Naive thymus-derived CD4-positive, alpha-beta T cell (primary cell): ENCODE data around the gene BDH1. TPM values are rescaled to one million over a fixed set of nuclear protein-coding genes. Genes with fewer than 3 reads are reported as not detected.

Source experiments
- ATAC-seq: fragments of 150-1000 bp; cut with Tn5 transposase; 2 replicates; pipeline ENCODE4 v1.10.0; 2021; ENCODE audit warnings: mild to moderate bottlenecking, moderate library complexity
- CTCF ChIA-PET: fragments of 350-600 bp; sonication (Branson Sonifier 250); formaldehyde crosslinking; loops from one replicate; lab custom pipeline; 2021; ENCODE audit warnings: antibody characterized with exemption; lab: Charles Lee
- POLR2A ChIA-PET: fragments of 350-600 bp; sonication (Branson Sonifier 250); formaldehyde crosslinking; loops from one replicate; lab custom pipeline; 2021; ENCODE audit warnings: antibody characterized with exemption, inconsistent platforms; lab: Charles Lee
- DNase-seq, 9 donors: peaks; one replicate each; pipeline versions ENCODE4 v3.0.0 to v3.0.0-alpha.2; 2020 to 2022; ENCODE audit warnings: mixed read lengths in 1 of 9
- H3K27ac ChIP-seq: one replicate; pipeline ENCODE4 v1.7.0; 2013; ENCODE audit warnings: mild to moderate bottlenecking, low read depth, low read length, moderate library complexity
- H3K27me3 ChIP-seq, 2 donors: one replicate each; pipeline ENCODE4 v1.7.0; 2013; ENCODE audit warnings: low read length in 2 of 2, mild to moderate bottlenecking in 2 of 2, moderate library complexity in 2 of 2; ENCODE audit not compliant: control insufficient read depth in 2 of 2, insufficient read depth in 2 of 2
- H3K36me3 ChIP-seq, 3 experiments: 1 replicate in 2 of 3; 2 replicates in 1 of 3; pipeline ENCODE4 v1.7.0; 2013; ENCODE audit warnings: low read length in 3 of 3, mild to moderate bottlenecking in 3 of 3, moderate library complexity in 1 of 3; ENCODE audit not compliant: insufficient read depth in 3 of 3, control insufficient read depth in 2 of 3
- H3K4me1 ChIP-seq, 2 donors: one replicate each; pipeline ENCODE4 v1.7.0; 2013; ENCODE audit warnings: low read length in 2 of 2, mild to moderate bottlenecking in 2 of 2, moderate library complexity in 1 of 2; ENCODE audit not compliant: control insufficient read depth in 2 of 2, insufficient read depth in 2 of 2
- H3K4me3 ChIP-seq: 2 replicates; pipeline ENCODE4 v1.7.0; 2013; ENCODE audit warnings: mild to moderate bottlenecking, low read length
- H3K9me3 ChIP-seq, 3 experiments: 1 replicate in 2 of 3; 2 replicates in 1 of 3; pipeline ENCODE4 v1.7.0; 2013; ENCODE audit warnings: low read length in 3 of 3; ENCODE audit not compliant: control insufficient read depth in 2 of 3
- H3K27ac Mint-ChIP-seq, 9 donors: one replicate each; pipeline ENCODE4 v1.8.0; 2020 to 2022; ENCODE audit warnings: mixed read lengths in 9 of 9, mild to moderate bottlenecking in 8 of 9, moderate library complexity in 5 of 9, inconsistent platforms in 2 of 9
- H3K27me3 Mint-ChIP-seq, 5 donors: one replicate each; pipeline ENCODE4 v1.8.0; 2021 to 2022; ENCODE audit warnings: mixed read lengths in 5 of 5, mild to moderate bottlenecking in 1 of 5
- H3K36me3 Mint-ChIP-seq, 5 donors: one replicate each; pipeline ENCODE4 v1.8.0; 2020 to 2022; ENCODE audit warnings: mixed read lengths in 5 of 5, mild to moderate bottlenecking in 3 of 5, inconsistent platforms in 1 of 5
- H3K4me1 Mint-ChIP-seq, 7 donors: one replicate each; pipeline ENCODE4 v1.8.0; 2020 to 2022; ENCODE audit warnings: mixed read lengths in 7 of 7, mild to moderate bottlenecking in 3 of 7, inconsistent platforms in 1 of 7
- H3K4me3 Mint-ChIP-seq, 10 donors: one replicate each; pipeline ENCODE4 v1.8.0; 2020 to 2022; ENCODE audit warnings: mild to moderate bottlenecking in 10 of 10, mixed read lengths in 10 of 10, moderate library complexity in 6 of 10, inconsistent platforms in 2 of 10
- H3K9me3 Mint-ChIP-seq, 11 donors: one replicate each; pipeline ENCODE4 v1.8.0; 2020 to 2022; ENCODE audit warnings: mixed read lengths in 11 of 11, mild to moderate bottlenecking in 4 of 11, inconsistent platforms in 1 of 11, moderate library complexity in 1 of 11
- intact Hi-C, 2 donors: fragments of 100-400 bp; cut with micrococcal nuclease; formaldehyde crosslinking; loops; one replicate each; pipeline ENCODE4 v1.15.1; 2023
- polyA plus RNA-seq, 2 donors: library from polyadenylated mRNA; unstranded; fragments of 300-500 nt; fragmentation: Illumina TruSeq; gene quantifications; one replicate each; pipeline ENCODE4 v1.2.3, GENCODE V29; 2021
- total RNA-seq, 6 experiments: library from RNA in 5 of 6; stranded (reverse) in 5 of 6; gene quantifications; 1 replicate in 5 of 6; 2 replicates in 1 of 6; pipeline ENCODE4 v1.2.3 and lab custom pipeline; 2021 to 2026

BDH1 gene
- total and polyA plus RNA-seq, 7 experiments from 2014 or later, result 31.3 to 105 (median 43.4) TPM

DNA sequence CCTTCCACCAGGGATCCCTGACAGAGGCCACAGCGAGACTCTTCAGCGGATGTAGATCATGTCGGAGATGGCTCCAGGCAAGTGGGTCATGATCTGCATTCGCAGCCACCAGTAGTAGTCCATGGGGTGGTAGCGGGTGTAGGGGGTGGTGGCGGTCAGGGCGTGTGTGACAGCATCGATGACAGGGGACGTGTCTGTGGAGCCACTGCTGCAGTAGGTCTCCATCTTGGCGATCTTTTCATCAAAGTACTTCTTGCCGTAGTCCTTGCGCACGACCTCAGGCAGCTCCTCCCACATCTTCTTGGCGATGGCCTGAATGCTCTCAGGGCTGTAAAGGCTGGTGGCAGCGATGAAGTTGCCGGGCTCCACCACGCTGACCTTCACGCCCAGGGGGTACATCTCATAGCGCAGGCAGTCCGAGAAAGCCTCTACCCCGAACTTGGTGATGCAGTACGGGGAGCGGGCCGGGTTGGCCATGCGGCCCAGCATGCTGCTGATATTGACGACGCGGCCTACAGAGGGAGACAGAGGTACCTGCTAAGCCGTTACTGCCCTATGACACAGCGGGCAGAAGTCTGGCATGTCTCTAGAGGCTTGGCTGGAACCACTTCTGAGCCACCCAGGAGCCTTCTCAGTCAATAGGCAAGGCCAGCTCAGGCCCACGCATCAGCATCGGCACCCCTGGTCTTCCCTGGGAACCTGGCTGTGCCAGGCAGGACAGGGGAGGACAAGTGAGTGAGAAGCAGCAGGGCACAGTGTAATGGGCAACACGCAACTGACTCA lies 43.7 kb downstream of the BDH1 start:
- Mint-ChIP-seq H3K27ac (peak overlapping the region in 2 of 9 donors; percentile 1 to 48), H3K27me3 (no peaks in the 10 kb centered on the region), H3K36me3 (peaks cover 17 to 46% (median 30%) of the 10 kb centered on the region in 5 donors), H3K4me3 (no peak overlapping the region), H3K9me3 (no peaks in the 10 kb centered on the region), H3K4me1 (peaks cover 7 to 18% (median 13%) of the 10 kb centered on the region in 7 donors)
- ChIA-PET CTCF (interaction anchor here (0.6 to 2.2 kb wide), 3 partner anchors 10 to 255 kb away, joined by 3 to 8 read pairs (median 3); no protein-coding TSS in a partner anchor), POLR2A (no interaction called here)
- Histone ChIP-seq H3K4me3 (no peak overlapping the region), H3K4me1 (peaks cover 0 to 3% of the 10 kb centered on the region in 2 donors), H3K27ac (no peak overlapping the region), H3K9me3 (no peaks in the 10 kb centered on the region), H3K36me3 (peaks cover 0 to 45% (median 16%) of the 10 kb centered on the region in 3 experiments), H3K27me3 (no peaks in the 10 kb centered on the region)
- no peak for DNase-seq
- intact Hi-C loops, result loop anchor here in 1 of 2 donors (5.0 kb wide), 1 partner anchor 40 kb away; no protein-coding TSS in a partner anchor
- no peak for ATAC-seq

DNA sequence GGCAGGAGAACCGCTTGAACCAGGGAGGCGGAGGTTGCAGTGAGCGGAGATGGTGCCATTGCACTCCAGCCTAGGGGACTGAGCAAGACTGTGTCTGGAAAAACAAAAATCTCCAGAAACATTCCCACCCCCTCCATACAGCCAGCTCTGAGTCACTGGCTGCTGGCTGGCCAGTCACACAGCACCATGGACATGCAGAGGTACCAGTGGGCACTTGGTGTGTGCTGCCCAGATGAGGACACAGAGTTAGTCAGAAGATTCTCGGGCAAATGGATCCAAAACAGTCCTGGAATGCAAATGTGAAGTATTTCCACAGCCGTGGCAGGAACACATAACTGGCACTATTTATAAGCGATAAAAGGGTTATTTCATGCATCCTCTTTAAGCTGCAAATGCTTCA lies 44.6 kb downstream of the BDH1 start:
- H3K9me3 ChIP-seq, result no peaks in the 10 kb centered on the region
- Mint-ChIP-seq H3K27me3 (no peaks in the 10 kb centered on the region), H3K36me3 (peaks cover 11 to 38% (median 23%) of the 10 kb centered on the region in 5 donors), H3K9me3 (no peaks in the 10 kb centered on the region), H3K4me3 (no peak overlapping the region), H3K27ac (no peak overlapping the region), H3K4me1 (peaks cover 0 to 10% (median 9%) of the 10 kb centered on the region in 7 donors)
- H3K4me3 ChIP-seq, result no peak overlapping the region
- no peaks in the 10 kb centered on the region for H3K27me3 ChIP-seq
- ATAC-seq (no peak), DNase-seq (no peak)
- ChIA-PET POLR2A (no interaction called here), CTCF (interaction anchor here (1.3 to 2.5 kb wide), 2 partner anchors 9 to 254 kb away, joined by 3 to 22 read pairs; no protein-coding TSS in a partner anchor)
- H3K4me1 ChIP-seq, result no peaks in the 10 kb centered on the region
- H3K36me3 ChIP-seq, result peaks cover 0 to 45% (median 16%) of the 10 kb centered on the region in 3 experiments
- intact Hi-C loops, result loop anchor here in 1 of 2 donors (5.0 kb wide), 1 partner anchor 41 kb away; no protein-coding TSS in a partner anchor
- H3K27ac ChIP-seq, result no peak overlapping the region

DNA sequence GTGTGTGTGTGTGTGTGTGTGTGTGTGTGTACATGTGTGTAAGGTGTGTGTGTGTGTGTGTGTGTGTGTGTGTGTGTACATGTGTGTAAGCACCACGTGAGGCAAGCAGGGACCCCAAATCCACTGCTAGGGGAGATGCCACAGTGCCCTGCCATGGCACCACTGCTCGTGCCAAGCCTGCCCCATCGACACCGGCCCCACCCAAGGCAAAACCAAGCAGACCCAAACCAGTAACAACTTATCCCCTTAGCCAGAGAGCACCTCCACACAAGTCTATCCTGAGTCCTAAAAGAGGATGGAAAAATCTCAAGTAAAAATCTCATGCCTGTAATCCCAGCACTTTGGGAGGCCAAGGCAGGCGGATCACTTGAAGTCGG lies 45.1 kb downstream of the BDH1 start:
- H3K36me3 Mint-ChIP-seq, result peaks cover 7 to 34% (median 20%) of the 10 kb centered on the region in 5 donors
- H3K4me1 Mint-ChIP-seq, result peaks cover 0 to 10% (median 5%) of the 10 kb centered on the region in 7 donors
- H3K4me3 Mint-ChIP-seq, result peak overlapping the region in 1 of 10 donors; percentile 77
- no peaks in the 10 kb centered on the region for H3K27me3 Mint-ChIP-seq
- intact Hi-C loops, result loop anchor here (1.0 to 5.0 kb wide), 4 partner anchors 42 to 508 kb away; no protein-coding TSS in a partner anchor
- H3K4me3 ChIP-seq, result no peak overlapping the region
- H3K36me3 ChIP-seq, result peaks cover 0 to 40% (median 16%) of the 10 kb centered on the region in 3 experiments
- CTCF ChIA-PET, result interaction anchor here (0.7 to 2.5 kb wide), 3 partner anchors 8 to 254 kb away, joined by 3 to 22 read pairs (median 3); no protein-coding TSS in a partner anchor
- no peaks in the 10 kb centered on the region for H3K27me3 ChIP-seq
- ATAC-seq (no peak), DNase-seq (no peak)
- H3K9me3 ChIP-seq, result no peaks in the 10 kb centered on the region
- H3K27ac Mint-ChIP-seq, result peak overlapping the region in 3 of 9 donors; percentile 17 to 68 (median 59)
- POLR2A ChIA-PET, result no interaction called here
- no peaks in the 10 kb centered on the region for H3K4me1 ChIP-seq
- H3K27ac ChIP-seq, result no peak overlapping the region
- no peaks in the 10 kb centered on the region for H3K9me3 Mint-ChIP-seq

DNA sequence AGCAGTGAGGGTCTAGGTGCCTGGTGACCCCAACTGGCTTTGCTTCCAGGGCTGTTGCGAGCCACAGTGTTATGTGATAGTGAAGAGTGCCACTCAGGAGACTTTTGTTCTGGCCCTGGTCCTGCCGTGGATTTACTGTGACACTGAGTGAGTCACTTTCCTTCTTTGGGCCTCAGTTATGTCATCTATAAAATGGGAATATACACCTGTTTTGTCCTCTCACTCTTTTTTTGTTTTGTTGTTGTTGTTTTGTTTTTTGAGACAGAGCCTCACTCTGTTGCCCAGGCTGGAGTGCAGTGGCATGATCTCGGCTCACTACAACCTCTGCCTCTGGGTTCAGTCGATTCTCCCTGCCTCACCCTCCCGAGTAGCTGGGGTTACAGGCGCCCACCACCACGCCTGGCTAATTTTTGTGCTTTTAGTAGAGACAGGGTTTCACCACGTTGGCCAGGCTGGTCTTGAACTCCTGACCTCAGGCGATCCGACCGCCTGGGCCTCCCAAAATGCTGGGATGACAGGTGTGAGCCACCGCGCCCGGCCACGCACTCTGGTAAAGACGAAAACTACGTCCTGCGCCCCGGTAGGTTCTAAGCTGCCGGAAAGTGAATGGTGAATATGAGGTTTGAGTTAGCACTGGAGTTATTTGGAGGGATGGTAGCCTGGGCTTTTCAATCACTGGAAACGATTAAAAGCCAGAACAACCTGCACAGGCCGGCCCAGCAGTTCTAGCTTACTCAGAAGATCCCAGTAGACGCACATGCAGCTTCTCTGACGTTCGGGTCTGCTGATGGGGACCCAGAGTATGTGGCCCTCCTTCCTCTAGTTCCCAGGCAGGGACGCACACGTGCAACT lies 46.6 kb downstream of the BDH1 start:
- H3K36me3 Mint-ChIP-seq, result peaks cover 6 to 22% (median 15%) of the 10 kb centered on the region in 5 donors
- intact Hi-C loops, result no loop called here
- H3K4me1 ChIP-seq, result no peaks in the 10 kb centered on the region
- CTCF ChIA-PET, result interaction anchor here (0.6 to 2.5 kb wide), 4 partner anchors 18 to 984 kb away, joined by 3 to 22 read pairs (median 5); no protein-coding TSS in a partner anchor
- no peak overlapping the region for H3K27ac ChIP-seq
- H3K36me3 ChIP-seq, result peaks cover 0 to 25% (median 3%) of the 10 kb centered on the region in 3 experiments
- no peaks in the 10 kb centered on the region for H3K9me3 ChIP-seq
- peaks cover 0 to 10% (median 5%) of the 10 kb centered on the region in 7 donors for H3K4me1 Mint-ChIP-seq
- no peak for DNase-seq
- H3K27me3 ChIP-seq, result no peaks in the 10 kb centered on the region
- no peak overlapping the region for H3K4me3 ChIP-seq
- peak overlapping the region in 9 of 10 donors; percentile 12 to 82 (median 72) for H3K4me3 Mint-ChIP-seq
- POLR2A ChIA-PET, result no interaction called here
- no peak for ATAC-seq
- no peaks in the 10 kb centered on the region for H3K9me3 Mint-ChIP-seq
- H3K27ac Mint-ChIP-seq, result peak overlapping the region in 2 of 9 donors; percentile 38 to 68
- H3K27me3 Mint-ChIP-seq, result no peaks in the 10 kb centered on the region

DNA sequence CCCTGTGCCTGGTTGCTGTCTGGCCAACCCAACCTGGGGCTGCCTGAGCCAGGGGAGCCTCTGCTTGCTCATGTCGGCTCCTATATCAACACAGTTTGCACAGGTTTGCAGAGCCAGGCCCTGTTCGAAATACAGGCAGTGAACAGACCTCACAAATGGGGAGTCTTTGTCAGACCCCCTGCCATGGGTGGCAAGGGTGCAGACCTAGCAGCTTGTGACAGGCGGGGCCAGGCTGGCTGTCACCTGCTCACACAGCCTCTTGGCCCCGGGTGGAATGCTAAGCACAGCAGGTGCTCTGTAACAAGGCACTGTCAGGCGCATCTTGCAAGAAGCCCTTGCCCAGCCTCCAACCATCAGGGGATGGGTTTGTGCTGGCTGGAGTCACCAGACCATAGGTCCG lies 47.3 kb downstream of the BDH1 start:
- ATAC-seq (no peak), DNase-seq (no peak)
- peaks cover 6 to 16% (median 8%) of the 10 kb centered on the region in 5 donors for H3K36me3 Mint-ChIP-seq
- ChIA-PET CTCF (interaction anchor here (1.5 to 2.2 kb wide), 3 partner anchors 22 to 285 kb away, joined by 6 to 7 read pairs (median 6); no protein-coding TSS in a partner anchor), POLR2A (no interaction called here)
- no peaks in the 10 kb centered on the region for H3K27me3 Mint-ChIP-seq
- peaks cover 0 to 10% (median 5%) of the 10 kb centered on the region in 7 donors for H3K4me1 Mint-ChIP-seq
- intact Hi-C loops, result no loop called here
- H3K9me3 Mint-ChIP-seq, result no peaks in the 10 kb centered on the region
- H3K27me3 ChIP-seq, result no peaks in the 10 kb centered on the region
- H3K36me3 ChIP-seq, result peaks cover 0 to 21% (median 3%) of the 10 kb centered on the region in 3 experiments
- H3K4me3 ChIP-seq, result no peak overlapping the region
- H3K9me3 ChIP-seq, result no peaks in the 10 kb centered on the region
- no peak overlapping the region for H3K27ac Mint-ChIP-seq
- H3K4me3 Mint-ChIP-seq, result no peak overlapping the region
- no peak overlapping the region for H3K27ac ChIP-seq
- H3K4me1 ChIP-seq, result no peaks in the 10 kb centered on the region

DNA sequence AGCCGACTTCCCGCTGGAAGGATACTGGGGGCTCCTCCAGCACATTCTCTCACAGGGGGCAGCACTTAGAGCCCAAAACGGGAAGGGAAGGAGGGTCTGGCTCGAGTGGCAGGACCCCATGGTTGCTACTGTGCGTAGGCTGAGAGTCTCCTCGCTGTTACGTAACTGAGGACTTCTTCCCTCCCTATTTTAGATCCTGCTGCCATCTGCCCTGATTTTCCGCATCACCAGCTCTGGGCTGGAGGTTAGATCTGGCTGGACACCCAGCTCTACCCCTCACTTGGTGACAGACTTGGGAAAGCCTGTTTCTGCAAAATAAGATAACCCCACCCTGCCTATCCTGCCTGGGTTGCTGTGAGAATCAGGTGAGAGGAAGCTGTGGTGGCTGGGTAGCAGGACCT lies 47.7 kb downstream of the BDH1 start:
- Mint-ChIP-seq H3K9me3 (no peaks in the 10 kb centered on the region), H3K4me3 (no peak overlapping the region), H3K27me3 (no peaks in the 10 kb centered on the region), H3K27ac (no peak overlapping the region), H3K36me3 (peaks cover 6 to 16% (median 8%) of the 10 kb centered on the region in 5 donors), H3K4me1 (peaks cover 0 to 10% (median 5%) of the 10 kb centered on the region in 7 donors)
- DNase-seq, result no peak
- ChIA-PET CTCF (interaction anchor here (2.0 to 2.2 kb wide), 2 partner anchors 21 to 251 kb away, joined by 6 read pairs; no protein-coding TSS in a partner anchor), POLR2A (no interaction called here)
- Histone ChIP-seq H3K27ac (no peak overlapping the region), H3K4me3 (no peak overlapping the region), H3K27me3 (no peaks in the 10 kb centered on the region), H3K36me3 (peaks cover 0 to 21% (median 3%) of the 10 kb centered on the region in 3 experiments), H3K4me1 (no peaks in the 10 kb centered on the region), H3K9me3 (no peaks in the 10 kb centered on the region)
- ATAC-seq, result no peak
- intact Hi-C loops, result no loop called here
